LNCAP (cell line): ENCODE measurements around the gene HIPK2.

Source experiments
- CTCF ChIP-seq: fragments of 450-650 bp; IDR thresholded peaks from 2 replicates; pipeline ENCODE4 v1.5.1; 2017; ENCODE audit warnings: mild to moderate bottlenecking

The HIPK2 gene

GRCh38 chr7:139588632-139589031 lies 189.2 kb downstream of the HIPK2 start:
- no peak for TF ChIP-seq CTCF

GRCh38 chr7:139587535-139587934 lies 190.3 kb downstream of the HIPK2 start:
- no peak for TF ChIP-seq CTCF

GRCh38 chr7:139586286-139586685 lies 191.5 kb downstream of the HIPK2 start:
- TF ChIP-seq CTCF: no peak

- no peak for TF ChIP-seq CTCF
Measured at GRCh38 chr7:139585042-139585441, 192.8 kb downstream of the HIPK2 start.

DNA sequence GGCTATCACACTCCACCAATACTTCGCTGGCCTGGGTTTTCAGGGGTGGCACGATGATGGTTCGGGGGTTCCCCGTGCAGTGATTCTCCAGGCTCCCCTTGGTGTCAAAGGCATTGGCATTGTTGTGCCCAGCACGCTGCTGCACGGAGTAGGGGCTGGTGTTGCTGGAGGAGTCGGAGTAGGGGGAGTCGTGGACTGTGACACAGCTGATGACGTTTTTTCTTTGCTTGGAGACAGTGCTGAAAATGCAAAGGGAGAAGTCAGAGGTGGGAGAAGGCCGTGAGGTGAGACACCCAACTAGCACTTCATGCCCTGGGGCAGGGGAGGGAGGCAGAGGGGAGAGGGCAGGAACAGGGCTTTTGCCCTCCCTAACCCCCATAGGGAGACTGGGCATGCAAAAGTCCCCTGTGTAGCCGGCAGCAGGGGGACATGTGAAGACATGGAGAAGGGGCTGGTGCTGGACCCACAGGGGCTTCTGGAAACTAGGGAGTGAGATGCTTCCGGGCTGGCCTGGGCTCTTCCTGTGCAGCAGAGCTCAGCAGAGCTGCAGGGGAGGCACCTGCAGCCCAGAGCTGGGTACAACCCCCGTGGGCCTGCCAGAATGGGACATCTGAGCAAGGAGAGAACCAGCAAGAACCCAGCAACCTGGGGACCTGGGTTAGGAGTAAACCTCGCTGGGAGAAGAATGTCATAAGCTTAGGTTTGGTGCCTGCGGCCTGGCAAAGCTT lies 193.8 kb downstream of the HIPK2 start:
- no peak for TF ChIP-seq CTCF

DNA sequence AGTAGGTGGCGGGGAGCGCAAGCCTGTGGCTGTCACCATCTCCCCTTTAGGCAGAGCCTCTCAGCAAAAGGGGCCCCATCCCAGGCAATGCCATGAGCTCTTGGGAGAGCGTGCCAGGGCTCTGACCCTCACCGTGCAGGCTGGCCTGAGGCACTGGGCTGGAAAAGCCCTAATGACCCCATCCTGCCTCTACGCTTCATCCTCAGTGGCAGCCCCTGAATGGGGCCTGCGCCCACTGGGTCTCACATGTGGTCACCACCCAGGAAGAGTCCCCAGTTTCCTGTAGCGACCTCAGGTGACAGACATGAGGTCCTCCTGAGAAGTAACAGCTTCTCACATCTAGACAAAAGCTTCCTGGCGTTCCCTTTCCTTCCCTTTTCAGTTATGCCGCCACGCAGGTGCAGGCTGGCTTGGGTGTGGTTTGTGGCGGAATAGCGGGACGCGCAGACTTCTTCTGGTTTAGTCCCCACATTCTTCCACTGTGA lies 195.1 kb downstream of the HIPK2 start:
- TF ChIP-seq CTCF: no peak

DNA sequence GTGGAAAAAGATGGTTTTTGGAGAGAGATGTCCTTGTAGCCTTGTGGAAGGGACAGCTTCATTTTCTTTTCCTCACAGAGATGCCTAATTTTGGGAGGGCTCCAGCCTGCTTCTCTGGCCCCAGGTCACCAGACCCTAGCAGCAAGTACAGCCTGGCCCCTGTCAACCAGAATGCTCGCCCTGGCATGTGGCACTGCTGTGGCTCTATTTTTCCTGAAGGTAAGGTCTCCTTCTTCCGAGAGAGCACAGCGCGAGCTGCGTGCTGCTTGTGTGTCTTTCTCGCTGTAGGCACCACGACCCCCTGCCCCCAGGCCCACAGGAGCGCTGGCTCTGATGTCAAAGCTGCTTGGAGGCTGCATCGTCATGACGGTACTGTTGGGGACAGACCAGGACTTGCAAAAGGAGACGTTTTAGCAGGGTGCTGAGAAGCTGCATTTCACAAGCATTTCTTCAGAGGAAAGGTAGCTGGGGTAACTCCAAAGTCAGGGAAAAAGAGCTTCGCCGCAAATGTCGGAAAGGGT lies 195.6 kb downstream of the HIPK2 start:
- TF ChIP-seq CTCF: no peak
